RWPE2 (cell line): ENCODE data around the gene CCDC85C.

ENCODE experiments used
- ATAC-seq: fragments of 200-7000 bp; cut with Tn5 transposase; 3 replicates; pipeline ENCODE4 v1.9.1; 2021; ENCODE audit warnings: low read depth
- DNase-seq: peaks from one replicate; pipeline ENCODE4 v3.0.0-alpha.2; 2020; ENCODE audit warnings: low spot score
- H3K27ac ChIP-seq: fragments of 450-650 bp; 2 replicates; pipeline ENCODE4 v1.5.1; 2017; ENCODE audit warnings: mild to moderate bottlenecking; ENCODE audit not compliant: poor library complexity, severe bottlenecking
- H3K27me3 ChIP-seq: fragments of 250-450 bp; sonication (Bioruptor Pico); 2 replicates; pipeline ENCODE4 v1.5.1; 2021; ENCODE audit warnings: mild to moderate bottlenecking, moderate library complexity; ENCODE audit not compliant: insufficient read depth, poor library complexity, severe bottlenecking
- H3K36me3 ChIP-seq: fragments of 250-450 bp; sonication (Bioruptor Pico); 2 replicates; pipeline ENCODE4 v1.5.1; 2020; ENCODE audit warnings: low read depth, mild to moderate bottlenecking, moderate library complexity
- H3K4me1 ChIP-seq: fragments of 250-450 bp; sonication (Bioruptor Pico); 2 replicates; pipeline ENCODE4 v1.5.1; 2021; ENCODE audit warnings: mild to moderate bottlenecking, moderate library complexity; ENCODE audit not compliant: insufficient read depth, poor library complexity, severe bottlenecking
- H3K4me3 ChIP-seq: fragments of 250-450 bp; sonication (Bioruptor Pico); 2 replicates; pipeline ENCODE4 v1.5.1; 2021; ENCODE audit warnings: mild to moderate bottlenecking, moderate library complexity; ENCODE audit not compliant: severe bottlenecking
- H3K9me3 ChIP-seq: fragments of 250-450 bp; sonication (Bioruptor Pico); 2 replicates; pipeline ENCODE4 v1.5.1; 2021; ENCODE audit warnings: mild to moderate bottlenecking, moderate library complexity; ENCODE audit not compliant: severe bottlenecking
- TF ChIP-seq, protein P1 (sequence below): fragments of 450-650 bp; IDR thresholded peaks from one replicate; pipeline ENCODE4 v1.5.1; 2017; ENCODE audit warnings: mild to moderate bottlenecking, moderate library complexity; ENCODE audit not compliant: poor library complexity, severe bottlenecking

CCDC85C gene

DNA sequence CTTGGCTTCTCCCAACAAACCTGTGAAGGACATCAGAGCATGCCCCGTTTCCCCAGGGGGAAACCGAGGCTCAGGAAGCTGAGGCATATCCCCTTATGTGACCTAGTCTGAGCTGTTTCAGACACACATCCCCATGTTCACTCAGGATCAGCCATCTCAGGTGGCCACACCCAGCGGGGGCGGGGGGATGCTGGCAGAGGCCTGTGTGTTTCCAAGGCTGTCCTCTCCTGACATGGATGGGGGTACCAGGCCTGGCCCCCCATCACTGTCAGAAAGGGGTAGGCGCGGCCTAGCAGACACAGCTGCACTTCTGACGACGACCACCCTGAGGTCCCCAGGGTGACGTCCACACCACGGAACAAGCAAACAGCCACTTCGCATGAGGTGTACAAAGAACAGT lies 22.1 kb downstream of the CCDC85C start:
- H3K27me3 ChIP-seq, result no peaks in the 10 kb centered on the region
- H3K27ac ChIP-seq, result peak overlapping the region; percentile 99
- TF ChIP-seq, protein P1, sequence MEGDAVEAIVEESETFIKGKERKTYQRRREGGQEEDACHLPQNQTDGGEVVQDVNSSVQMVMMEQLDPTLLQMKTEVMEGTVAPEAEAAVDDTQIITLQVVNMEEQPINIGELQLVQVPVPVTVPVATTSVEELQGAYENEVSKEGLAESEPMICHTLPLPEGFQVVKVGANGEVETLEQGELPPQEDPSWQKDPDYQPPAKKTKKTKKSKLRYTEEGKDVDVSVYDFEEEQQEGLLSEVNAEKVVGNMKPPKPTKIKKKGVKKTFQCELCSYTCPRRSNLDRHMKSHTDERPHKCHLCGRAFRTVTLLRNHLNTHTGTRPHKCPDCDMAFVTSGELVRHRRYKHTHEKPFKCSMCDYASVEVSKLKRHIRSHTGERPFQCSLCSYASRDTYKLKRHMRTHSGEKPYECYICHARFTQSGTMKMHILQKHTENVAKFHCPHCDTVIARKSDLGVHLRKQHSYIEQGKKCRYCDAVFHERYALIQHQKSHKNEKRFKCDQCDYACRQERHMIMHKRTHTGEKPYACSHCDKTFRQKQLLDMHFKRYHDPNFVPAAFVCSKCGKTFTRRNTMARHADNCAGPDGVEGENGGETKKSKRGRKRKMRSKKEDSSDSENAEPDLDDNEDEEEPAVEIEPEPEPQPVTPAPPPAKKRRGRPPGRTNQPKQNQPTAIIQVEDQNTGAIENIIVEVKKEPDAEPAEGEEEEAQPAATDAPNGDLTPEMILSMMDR, result no peak
- H3K4me1 ChIP-seq, result peaks cover 31% of the 10 kb centered on the region
- DNase-seq (no peak), ATAC-seq (no peak)
- peaks cover 16% of the 10 kb centered on the region for H3K36me3 ChIP-seq
- H3K4me3 ChIP-seq, result no peak overlapping the region
- no peaks in the 10 kb centered on the region for H3K9me3 ChIP-seq

DNA sequence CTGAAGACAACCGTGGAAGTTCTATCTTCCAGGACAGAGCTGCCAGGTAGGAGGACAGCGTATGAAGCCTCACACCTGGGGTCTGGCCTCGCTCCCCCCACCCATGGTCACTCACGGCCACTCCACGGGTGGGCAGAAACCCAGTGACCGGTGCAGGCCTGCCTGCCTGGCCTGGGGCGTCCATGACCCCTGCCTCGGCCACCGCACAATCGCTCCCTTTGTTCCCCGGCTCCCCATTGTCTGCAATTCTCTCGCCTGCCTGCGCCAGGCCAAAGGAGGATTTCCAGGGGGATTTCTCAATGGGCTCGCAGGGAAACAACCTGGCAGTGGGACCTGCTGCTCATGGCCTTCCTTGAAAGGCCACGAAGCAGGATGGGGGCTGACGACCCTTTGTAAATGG lies 22.6 kb downstream of the CCDC85C start:
- Histone ChIP-seq H3K4me3 (no peak overlapping the region), H3K27me3 (no peaks in the 10 kb centered on the region), H3K27ac (peak overlapping the region; percentile 99), H3K36me3 (peaks cover 16% of the 10 kb centered on the region), H3K9me3 (no peaks in the 10 kb centered on the region), H3K4me1 (peaks cover 36% of the 10 kb centered on the region)
- ATAC-seq, result no peak
- TF ChIP-seq, protein P1, result no peak
- DNase-seq, result no peak

DNA sequence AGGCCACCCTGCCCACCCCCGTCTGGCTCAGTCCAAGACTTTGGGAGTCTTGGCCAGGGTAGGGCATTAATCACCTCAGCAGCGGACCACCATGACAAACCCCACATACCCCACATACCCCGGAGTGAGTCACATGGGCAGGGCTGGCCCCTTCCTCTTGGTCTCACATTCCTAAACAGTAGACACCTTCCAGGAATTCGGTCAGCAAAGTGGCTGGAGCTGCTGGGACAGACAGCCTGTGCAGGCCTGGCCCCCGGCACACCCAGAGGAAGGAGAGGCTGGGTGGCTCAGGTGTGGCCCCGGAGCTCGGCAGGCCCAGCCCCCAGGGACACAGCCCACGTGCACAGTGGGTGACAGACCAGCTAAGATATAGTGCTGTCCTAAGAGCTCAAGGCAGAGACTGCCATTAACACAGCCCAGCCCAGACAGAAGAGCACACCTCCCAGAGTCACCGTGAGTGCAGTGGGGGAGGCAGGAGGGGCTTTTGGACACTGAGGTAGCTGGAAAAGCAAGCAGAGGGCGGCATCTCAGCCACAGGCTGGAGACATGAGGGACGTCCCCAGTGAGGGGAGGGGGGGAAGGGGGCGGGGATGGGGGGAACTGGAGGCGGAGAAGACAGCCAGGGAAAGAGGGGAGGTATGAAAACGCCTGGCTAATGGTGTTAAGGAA lies 24.0 kb downstream of the CCDC85C start:
- Histone ChIP-seq H3K4me1 (peaks cover 49% of the 10 kb centered on the region), H3K9me3 (no peaks in the 10 kb centered on the region), H3K27ac (peak overlapping the region; percentile 99), H3K36me3 (peaks cover 16% of the 10 kb centered on the region), H3K27me3 (no peaks in the 10 kb centered on the region), H3K4me3 (peak overlapping the region; percentile 5)
- DNase-seq (peak; percentile 100), ATAC-seq (peak; percentile 80)
- TF ChIP-seq, protein P1, result no peak

DNA sequence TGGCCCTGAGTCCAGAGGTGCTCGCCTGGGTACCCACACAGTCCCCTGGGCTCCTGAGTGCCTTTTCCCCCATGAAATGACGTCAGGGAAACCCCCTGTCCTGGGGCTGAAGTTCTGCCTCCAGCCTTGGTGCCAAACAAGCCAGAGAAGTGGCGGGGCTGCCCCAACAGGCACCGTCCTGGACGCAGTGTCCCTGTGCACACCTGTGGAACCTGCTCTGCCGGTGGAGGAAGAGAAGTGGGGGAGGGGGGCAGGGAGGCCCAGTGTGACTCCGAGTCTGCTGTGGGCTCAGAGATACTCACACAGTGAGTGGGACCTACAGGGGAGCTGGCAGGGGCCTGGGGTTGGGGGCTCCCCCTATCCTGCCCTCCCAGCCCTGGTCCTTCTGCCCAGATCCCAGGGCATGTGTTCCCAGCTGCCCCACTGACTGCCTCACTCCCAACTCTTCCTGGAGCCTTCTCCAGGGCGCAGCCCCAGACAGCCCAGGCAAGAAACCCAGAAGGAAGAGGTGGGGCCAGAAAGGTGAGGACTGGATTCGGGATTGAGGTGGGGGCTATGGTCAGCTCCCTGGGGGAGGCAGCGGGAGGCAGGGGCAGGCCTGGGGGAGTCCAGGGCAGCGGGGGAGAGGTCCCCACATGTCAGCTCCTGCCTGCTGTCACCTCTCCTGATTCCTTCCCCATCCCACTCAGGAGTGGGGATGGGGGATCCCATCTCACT lies 24.7 kb downstream of the CCDC85C start:
- DNase-seq (no peak), ATAC-seq (peak; percentile 44)
- TF ChIP-seq, protein P1, result no peak
- Histone ChIP-seq H3K9me3 (no peaks in the 10 kb centered on the region), H3K4me1 (peaks cover 57% of the 10 kb centered on the region), H3K27me3 (no peaks in the 10 kb centered on the region), H3K36me3 (peaks cover 16% of the 10 kb centered on the region), H3K4me3 (peak overlapping the region; percentile 5), H3K27ac (peak overlapping the region; percentile 99)
